Ovary (tissue), 3 donors: Measurements from ENCODE around the gene TNFRSF19.

Experiments used
- EP300 ChIP-seq: sonication (generic); formaldehyde crosslinking; IDR thresholded peaks from one replicate; pipeline ENCODE4 v1.6.1; 2017; ENCODE audit warnings: antibody characterized with exemption
- POLR2A ChIP-seq: fragments of 450-650 bp; IDR thresholded peaks from one replicate; pipeline ENCODE4 v1.6.1; 2017; ENCODE audit warnings: antibody characterized with exemption, mild to moderate bottlenecking, moderate library complexity
- TF ChIP-seq, protein P1 (sequence below), 3 donors: fragments of 450-650 bp in 2 of 3; fragments of 200-600 bp in 1 of 3; IDR thresholded peaks; one replicate each; pipeline versions ENCODE4 v1.5.1 to v1.8.0; 2016 to 2022; ENCODE audit warnings: antibody characterized with exemption in 3 of 3, mild to moderate bottlenecking in 1 of 3
- donor health status: DM: no; HTN: no; CAD: no.

DNA sequence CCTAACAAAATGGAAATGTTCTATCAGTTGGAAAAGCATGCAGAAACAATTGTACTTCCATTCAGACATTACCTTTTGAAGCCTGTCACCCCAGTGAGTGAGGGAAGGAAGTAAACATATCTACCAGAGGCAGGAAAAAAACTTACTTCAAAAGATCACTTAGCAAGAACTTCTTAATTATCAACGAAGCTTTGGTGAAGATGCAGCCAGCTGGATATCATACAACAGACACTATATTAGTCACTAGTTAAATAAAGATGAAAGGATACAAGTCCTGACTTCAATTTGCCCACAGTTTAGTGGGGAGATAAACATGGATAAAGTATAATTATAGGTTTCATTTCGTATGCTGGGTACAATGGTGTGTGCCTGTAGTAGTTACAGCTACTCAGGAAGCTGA lies 148.8 kb downstream of the TNFRSF19 start:
- no peak for TF ChIP-seq EP300
- TF ChIP-seq, protein P1, sequence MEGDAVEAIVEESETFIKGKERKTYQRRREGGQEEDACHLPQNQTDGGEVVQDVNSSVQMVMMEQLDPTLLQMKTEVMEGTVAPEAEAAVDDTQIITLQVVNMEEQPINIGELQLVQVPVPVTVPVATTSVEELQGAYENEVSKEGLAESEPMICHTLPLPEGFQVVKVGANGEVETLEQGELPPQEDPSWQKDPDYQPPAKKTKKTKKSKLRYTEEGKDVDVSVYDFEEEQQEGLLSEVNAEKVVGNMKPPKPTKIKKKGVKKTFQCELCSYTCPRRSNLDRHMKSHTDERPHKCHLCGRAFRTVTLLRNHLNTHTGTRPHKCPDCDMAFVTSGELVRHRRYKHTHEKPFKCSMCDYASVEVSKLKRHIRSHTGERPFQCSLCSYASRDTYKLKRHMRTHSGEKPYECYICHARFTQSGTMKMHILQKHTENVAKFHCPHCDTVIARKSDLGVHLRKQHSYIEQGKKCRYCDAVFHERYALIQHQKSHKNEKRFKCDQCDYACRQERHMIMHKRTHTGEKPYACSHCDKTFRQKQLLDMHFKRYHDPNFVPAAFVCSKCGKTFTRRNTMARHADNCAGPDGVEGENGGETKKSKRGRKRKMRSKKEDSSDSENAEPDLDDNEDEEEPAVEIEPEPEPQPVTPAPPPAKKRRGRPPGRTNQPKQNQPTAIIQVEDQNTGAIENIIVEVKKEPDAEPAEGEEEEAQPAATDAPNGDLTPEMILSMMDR (IDR thresholded peaks at IDR 0.05): no peak
- TF ChIP-seq POLR2A: no peak
